AG09309 (cell line): ENCODE data around the gene GABBR2.

Experiments used
- DNase-seq: peaks from one replicate; pipeline ENCODE4 v3.0.0-alpha.2; 2010; ENCODE audit warnings: low read depth
- H3K4me3 ChIP-seq: 2 replicates; pipeline ENCODE4 v1.5.1; 2011; ENCODE audit warnings: mild to moderate bottlenecking, low read depth, low read length, moderate library complexity; ENCODE audit not compliant: control insufficient read depth
- CTCF ChIP-seq: IDR thresholded peaks from 2 replicates; pipeline ENCODE4 v1.5.1; 2011; ENCODE audit warnings: mild to moderate bottlenecking, low read depth, low read length, inconsistent platforms; ENCODE audit not compliant: insufficient read depth, control insufficient read depth; ENCODE audit errors: missing control alignments

Gene GABBR2

GRCh38 chr9:98295824-98296223 lies 412.9 kb downstream of the GABBR2 start:
- no peak for TF ChIP-seq CTCF
- H3K4me3 ChIP-seq: no peak overlapping the region
- no peak for DNase-seq

GRCh38 chr9:98291820-98292219 lies 416.9 kb downstream of the GABBR2 start:
- TF ChIP-seq CTCF: no peak
- DNase-seq: no peak
- H3K4me3 ChIP-seq: no peak overlapping the region

GRCh38 chr9:98290411-98290810 lies 418.3 kb downstream of the GABBR2 start:
- no peak overlapping the region for H3K4me3 ChIP-seq
- no peak for TF ChIP-seq CTCF
- no peak for DNase-seq

GRCh38 chr9:98289614-98290201 lies 419.0 kb downstream of the GABBR2 start:
- no peak for DNase-seq
- no peak overlapping the region for H3K4me3 ChIP-seq
- no peak for TF ChIP-seq CTCF

- no peak for DNase-seq
- TF ChIP-seq CTCF: no peak
- H3K4me3 ChIP-seq: no peak overlapping the region
Measured at GRCh38 chr9:98288881-98289280, 419.9 kb downstream of the GABBR2 start.

- no peak for DNase-seq
- TF ChIP-seq CTCF: no peak
Measured at GRCh38 chr9:98287384-98287783, 421.4 kb downstream of the GABBR2 start.

GRCh38 chr9:98285446-98285845 lies 423.3 kb downstream of the GABBR2 start:
- no peak overlapping the region for H3K4me3 ChIP-seq
- TF ChIP-seq CTCF: no peak
- DNase-seq: no peak

More at GRCh38 chr9:98287384-98287783, 421.4 kb downstream of the GABBR2 start:
- no peak overlapping the region for H3K4me3 ChIP-seq
